Measurements from ENCODE around the gene IMPG1.

DNA sequence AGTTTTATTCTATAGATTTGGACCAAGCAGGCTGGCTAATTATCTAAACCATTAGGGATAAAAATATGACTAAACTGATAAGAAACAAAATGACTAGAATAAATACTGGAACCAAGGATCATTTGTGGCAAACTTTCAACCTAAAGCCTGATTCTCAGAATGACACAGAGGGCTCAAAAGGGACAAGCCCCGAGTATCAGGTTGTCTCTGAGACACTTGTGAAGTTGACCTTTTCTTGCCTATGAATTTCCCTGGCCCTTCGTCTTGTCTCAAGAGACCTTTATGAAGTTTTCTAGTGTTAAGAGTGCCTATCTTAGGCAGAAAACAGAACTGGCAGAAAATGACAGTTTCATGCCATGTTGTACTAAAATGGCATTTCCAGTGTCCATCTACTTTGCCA is 68.3 kb downstream of the IMPG1 start:
- no peak for TF ChIP-seq EZH2 (IDR thresholded peaks at IDR 0.05; ENCODE audit: borderline replicate concordance, insufficient read depth, low read depth, low read length, poor library complexity, severe bottlenecking)
- TF ChIP-seq, protein P1, sequence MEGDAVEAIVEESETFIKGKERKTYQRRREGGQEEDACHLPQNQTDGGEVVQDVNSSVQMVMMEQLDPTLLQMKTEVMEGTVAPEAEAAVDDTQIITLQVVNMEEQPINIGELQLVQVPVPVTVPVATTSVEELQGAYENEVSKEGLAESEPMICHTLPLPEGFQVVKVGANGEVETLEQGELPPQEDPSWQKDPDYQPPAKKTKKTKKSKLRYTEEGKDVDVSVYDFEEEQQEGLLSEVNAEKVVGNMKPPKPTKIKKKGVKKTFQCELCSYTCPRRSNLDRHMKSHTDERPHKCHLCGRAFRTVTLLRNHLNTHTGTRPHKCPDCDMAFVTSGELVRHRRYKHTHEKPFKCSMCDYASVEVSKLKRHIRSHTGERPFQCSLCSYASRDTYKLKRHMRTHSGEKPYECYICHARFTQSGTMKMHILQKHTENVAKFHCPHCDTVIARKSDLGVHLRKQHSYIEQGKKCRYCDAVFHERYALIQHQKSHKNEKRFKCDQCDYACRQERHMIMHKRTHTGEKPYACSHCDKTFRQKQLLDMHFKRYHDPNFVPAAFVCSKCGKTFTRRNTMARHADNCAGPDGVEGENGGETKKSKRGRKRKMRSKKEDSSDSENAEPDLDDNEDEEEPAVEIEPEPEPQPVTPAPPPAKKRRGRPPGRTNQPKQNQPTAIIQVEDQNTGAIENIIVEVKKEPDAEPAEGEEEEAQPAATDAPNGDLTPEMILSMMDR (IDR thresholded peaks at IDR 0.05): no peak
